GM13976 (cell line): Measurements from ENCODE around the gene RPRD2.

Experiments
- DNase-seq: peaks from one replicate; pipeline ENCODE4 v3.0.0; 2012; ENCODE audit warnings: low spot score
- CTCF ChIP-seq: IDR thresholded peaks from 2 replicates; pipeline ENCODE4 v1.5.1; 2012; ENCODE audit warnings: borderline replicate concordance, mild to moderate bottlenecking; ENCODE audit not compliant: insufficient read depth; ENCODE audit errors: extremely low read depth, missing control alignments, control extremely low read depth
- in situ Hi-C: fragments of 300-500 bp; cut with MboI; formaldehyde crosslinking; loops from one replicate; pipeline ENCODE4 v1.12.0; 2022; ENCODE audit warnings: low sequenced_read_pairs, mixed read lengths, inconsistent platforms; ENCODE audit not compliant: unreplicated experiment

Gene RPRD2

DNA sequence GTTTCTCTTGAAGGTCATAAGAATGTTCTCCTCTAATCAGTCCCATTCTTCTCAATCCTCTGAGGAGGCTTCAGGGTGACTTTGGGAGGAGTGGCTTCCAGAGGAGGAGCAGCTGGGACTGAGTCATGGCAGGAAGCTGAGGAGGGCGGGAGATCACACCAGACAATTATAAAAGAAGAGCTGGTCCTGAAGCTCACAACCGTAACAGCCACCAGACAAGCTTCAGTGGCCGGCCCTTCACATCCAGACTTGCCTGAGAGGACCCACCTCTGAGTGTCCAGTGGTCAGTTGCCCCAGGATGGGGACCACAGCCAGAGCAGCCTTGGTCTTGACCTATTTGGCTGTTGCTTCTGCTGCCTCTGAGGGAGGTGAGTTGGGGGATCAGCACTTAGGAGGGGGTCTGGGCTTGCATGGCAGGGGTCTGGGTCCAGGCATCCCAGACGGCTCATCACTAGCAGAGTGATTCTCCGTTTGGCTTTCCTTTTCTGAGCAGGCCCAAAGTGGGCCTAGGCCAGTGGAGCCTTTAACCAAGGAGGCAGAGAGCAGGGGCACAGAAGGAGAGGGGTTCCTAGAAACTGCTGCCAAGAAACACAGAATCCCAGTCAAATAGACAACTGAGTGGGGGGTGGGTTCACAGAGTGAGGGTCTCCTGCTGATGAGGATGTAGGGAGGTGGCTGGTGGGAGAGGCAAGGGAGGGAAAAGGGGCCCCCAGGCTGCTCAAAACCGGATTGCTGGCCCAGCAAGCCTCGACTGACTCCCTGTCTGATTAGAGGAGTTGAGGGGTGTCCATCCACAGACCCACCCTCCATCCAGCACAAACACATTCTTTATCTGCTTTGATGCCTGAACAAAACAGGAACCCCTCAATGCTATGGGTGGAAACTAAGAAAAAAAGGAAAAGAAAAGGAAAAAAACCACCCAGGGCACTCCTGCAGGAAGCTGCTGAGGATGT is 144.2 kb downstream of the RPRD2 start, which contains the start of gene ECM1:
Gene ECM1 (plus strand): TSS at position 198 of the 953 bp plus-strand sequence. CDS start 101 bp downstream, at position 299.
- DNase-seq: no peak
- in situ Hi-C loops: no loop called here
- no peak for TF ChIP-seq CTCF

- TF ChIP-seq CTCF: no peak
- in situ Hi-C loops: no loop called here
- no peak for DNase-seq
Observed at GRCh38 chr1:150508982-150509381, 145.0 kb downstream of the RPRD2 start.

- in situ Hi-C loops: no loop called here
- no peak for DNase-seq
Observed at GRCh38 chr1:150511551-150511950, 147.6 kb downstream of the RPRD2 start.

DNA sequence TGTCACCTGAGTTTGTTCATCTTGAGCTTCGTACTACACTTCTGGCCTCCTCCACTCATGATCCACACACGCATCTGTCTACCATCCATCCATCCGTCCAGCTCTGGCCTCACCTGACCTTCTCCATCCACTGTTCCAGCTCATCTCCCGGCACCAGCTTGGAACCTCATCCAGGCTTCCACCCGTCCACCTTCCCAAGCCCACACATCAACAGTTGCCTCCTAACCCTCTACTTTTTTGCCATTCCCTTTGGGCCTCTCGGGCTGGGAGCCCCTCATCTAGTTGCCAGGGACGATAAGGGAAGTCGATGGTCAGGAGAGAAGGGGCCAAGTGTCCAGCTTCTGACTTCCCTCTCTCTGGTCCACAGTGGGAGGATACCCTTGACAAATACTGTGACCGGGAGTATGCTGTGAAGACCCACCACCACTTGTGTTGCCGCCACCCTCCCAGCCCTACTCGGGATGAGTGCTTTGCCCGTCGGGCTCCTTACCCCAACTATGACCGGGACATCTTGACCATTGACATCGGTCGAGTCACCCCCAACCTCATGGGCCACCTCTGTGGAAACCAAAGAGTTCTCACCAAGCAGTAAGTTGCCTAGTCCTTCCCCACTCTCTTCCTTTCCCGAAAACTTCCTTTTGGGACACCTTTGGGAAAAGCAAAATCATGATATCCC is 148.2 kb downstream of the RPRD2 start:
- in situ Hi-C loops: no loop called here
- no peak for DNase-seq
- TF ChIP-seq CTCF: no peak

More at GRCh38 chr1:150511551-150511950, 147.6 kb downstream of the RPRD2 start:
- TF ChIP-seq CTCF: no peak

DNA sequence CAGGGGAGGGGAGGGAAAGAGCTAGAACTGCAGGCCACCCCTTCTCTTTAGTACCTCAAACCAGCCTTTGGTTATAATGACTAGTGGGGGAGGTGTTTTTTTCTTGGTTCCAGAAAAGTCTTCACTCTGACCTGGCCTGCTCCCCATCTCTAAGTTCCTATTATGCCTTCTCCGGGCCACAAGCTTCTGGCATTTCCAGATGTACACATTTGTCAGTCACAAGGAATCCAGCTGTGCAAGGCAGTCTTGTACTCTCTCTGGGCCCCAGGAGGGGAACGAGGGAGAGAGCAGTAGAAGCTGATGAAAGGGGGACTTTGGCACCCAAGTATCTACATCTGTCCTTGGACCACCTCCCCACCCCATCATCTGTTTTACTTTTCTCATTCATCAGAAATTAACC is 148.9 kb downstream of the RPRD2 start:
- TF ChIP-seq CTCF: no peak
- no peak for DNase-seq
- in situ Hi-C loops: no loop called here

DNA sequence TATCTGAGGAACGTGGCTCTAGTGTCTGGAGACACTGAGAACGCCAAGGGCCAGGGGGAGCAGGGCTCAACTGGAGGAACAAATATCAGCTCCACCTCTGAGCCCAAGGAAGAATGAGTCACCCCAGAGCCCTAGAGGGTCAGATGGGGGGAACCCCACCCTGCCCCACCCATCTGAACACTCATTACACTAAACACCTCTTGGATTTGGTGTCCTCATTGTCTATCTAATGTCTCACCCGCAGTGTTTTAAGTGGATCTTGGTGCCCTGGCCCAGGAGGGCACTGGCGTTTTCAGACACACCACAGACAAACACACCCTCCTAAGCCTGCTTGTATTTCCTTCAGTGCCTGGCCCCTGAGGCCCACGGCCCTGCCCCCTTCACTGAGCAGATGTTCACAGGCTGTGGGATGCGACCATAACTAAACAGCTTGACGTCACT is 149.4 kb downstream of the RPRD2 start:
- in situ Hi-C loops: no loop called here
- DNase-seq: no peak
- no peak for TF ChIP-seq CTCF
